H4 (cell line): ENCODE data around the gene KCNRG. TPM values are rescaled to one million over a fixed set of nuclear protein-coding genes. Genes with fewer than 3 reads are reported as not detected.
"Not testable (repeated sequence)": the region's sequence is repeated elsewhere in the genome, so short reads cannot be mapped to it uniquely, and the experiment has no call there.

Source experiments
- DNase-seq: peaks from one replicate; pipeline ENCODE4 v3.0.0-alpha.2; 2015; ENCODE audit warnings: low spot score
- total RNA-seq: library from RNA; depleted of rRNA; stranded (reverse); fragments of >200 nt; shearing (Covaris generic); gene quantifications from 2 replicates; pipeline ENCODE4 v1.2.3, GENCODE V29; 2014

Gene KCNRG
- total RNA-seq, 1 experiment from 2014 or later: not detected

- DNase-seq: no peak
Observed at GRCh38 chr13:50011461-50011860, 3.8 kb upstream of the KCNRG start.

DNA sequence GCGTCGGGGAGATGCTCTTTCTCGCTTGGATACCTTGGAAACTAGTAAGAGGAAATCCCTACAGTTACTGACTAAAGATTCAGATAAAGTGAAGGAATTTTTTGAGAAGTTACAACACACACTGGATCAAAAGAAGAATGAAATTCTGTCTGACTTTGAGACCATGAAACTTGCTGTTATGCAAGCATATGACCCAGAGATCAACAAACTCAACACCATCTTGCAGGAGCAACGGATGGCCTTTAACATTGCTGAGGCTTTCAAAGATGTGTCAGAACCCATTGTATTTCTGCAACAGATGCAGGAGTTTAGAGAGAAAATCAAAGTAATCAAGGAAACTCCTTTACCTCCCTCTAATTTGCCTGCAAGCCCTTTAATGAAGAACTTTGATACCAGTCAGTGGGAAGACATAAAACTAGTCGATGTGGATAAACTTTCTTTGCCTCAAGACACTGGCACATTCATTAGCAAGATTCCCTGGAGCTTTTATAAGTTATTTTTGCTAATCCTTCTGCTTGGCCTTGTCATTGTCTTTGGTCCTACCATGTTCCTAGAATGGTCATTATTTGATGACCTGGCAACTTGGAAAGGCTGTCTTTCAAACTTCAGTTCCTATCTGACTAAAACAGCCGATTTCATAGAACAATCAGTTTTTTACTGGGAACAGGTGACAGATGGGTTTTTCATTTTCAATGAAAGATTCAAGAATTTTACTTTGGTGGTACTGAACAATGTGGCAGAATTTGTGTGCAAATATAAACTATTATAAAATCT lies 2.7 kb upstream of the KCNRG start:
- no peak for DNase-seq

DNA sequence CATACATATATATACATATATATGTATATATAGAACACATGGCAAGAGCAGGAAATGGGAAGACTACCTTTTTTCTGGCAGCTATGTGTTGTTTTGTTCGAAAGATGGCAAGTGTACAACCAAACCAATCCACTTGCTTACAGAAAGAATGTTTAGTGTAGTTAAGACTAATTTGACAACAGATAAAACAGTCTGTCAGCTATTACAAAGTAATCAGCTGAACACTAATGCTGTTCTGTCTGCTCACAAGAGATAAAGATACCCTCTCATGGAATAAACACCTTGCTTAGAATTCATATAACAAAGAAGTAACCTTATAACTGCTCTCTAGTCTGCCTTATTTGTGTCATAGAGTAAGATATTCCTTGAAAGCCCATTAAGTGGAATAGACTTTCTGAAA lies 858 bp upstream of the KCNRG start:
- no peak for DNase-seq

- DNase-seq: no peak
Observed at GRCh38 chr13:50015750-50016149, 506 bp downstream of the KCNRG start.

- no peak for DNase-seq
Observed at GRCh38 chr13:50016444-50016843, 1.2 kb downstream of the KCNRG start.

DNA sequence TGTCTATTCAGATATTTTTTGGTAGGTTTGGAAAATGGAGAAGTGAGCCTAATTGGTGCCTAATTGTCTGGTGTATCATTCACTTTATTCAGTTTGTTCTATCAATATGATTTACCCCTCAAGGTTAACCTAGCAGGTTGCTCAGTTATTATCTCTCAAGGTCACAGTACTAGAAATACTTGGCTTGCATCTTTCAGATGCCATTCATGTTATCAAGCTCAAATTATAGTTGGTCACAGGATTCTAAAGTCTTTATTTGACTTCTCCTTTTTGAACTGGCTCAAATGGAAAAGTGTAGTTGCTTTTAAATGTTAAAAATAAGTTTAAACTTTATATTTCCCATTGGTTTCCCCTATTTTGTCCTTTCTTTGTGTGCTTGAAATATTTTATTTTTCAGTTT lies 2.6 kb downstream of the KCNRG start:
- DNase-seq: no peak

DNA sequence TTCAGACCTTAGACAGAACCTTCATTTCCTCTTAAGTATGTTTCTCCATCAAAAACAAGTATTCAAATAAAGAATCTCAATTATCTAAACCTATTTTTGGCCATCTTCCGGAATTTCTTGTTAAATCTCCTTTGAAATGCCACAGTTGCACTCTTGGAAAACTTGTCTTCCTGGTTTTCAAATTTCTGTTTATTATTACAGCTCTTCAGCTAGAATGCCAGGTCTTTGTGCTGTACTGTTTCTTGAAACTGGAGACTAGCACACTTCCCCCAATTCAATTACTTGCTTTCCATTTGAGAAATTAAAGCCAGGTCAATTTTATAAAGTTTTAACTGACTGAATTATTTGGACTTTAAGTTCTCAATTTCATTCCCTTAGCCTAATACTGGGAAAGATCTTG lies 10.2 kb downstream of the KCNRG start:
- DNase-seq: no peak

DNA sequence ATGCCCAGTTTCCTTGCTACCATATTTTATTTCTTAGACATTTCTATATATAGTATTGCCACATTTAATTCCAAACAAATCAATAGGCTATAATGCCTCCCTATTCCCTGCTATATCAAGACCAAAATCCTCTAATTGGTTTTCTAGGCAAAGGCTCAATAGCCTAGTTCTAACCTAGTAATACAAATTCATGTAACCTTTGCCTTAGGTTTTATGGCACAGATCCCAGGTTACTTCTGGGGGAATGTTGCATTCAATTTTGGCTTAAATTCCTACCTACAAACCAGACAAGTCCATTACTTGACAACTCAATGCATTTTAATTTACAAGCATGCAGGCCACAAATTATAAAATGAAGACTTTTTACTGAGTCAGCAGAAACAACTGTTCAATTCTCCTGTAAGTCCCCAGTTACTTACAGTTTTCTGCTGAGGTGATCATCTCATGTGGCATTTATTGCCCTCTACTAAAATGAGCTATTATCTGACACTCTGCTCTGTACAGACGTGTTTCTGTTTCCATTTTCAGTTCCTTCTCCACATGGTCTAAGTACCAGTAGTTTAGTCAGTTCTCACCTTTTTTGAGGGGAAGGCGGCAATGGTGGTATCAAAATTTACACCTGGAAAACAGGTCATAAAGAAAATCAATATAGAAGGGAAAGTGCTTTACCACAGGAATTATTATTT lies 11.7 kb downstream of the KCNRG start:
- DNase-seq: no peak

GRCh38 chr13:50030315-50030714 lies 15.1 kb downstream of the KCNRG start:
- DNase-seq: no peak

DNA sequence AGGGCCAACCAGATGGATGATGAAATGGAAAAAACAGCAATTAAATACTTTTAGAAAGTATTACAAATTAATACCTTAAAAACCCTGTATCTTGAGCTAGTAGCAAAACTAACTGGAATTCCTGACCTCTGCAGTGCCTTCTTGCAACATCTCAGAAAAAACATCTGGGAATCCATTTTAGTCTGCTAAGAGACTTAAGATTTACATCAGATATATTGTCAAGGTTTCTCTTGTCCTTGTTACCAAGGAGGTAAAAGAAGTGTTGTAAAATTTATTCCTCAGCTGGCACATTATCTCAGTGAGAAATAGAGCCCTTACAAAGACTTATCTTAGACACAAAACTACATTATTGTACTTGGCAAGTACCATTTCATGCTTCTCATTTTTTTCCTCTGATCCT lies 18.5 kb downstream of the KCNRG start:
- no peak for DNase-seq

DNA sequence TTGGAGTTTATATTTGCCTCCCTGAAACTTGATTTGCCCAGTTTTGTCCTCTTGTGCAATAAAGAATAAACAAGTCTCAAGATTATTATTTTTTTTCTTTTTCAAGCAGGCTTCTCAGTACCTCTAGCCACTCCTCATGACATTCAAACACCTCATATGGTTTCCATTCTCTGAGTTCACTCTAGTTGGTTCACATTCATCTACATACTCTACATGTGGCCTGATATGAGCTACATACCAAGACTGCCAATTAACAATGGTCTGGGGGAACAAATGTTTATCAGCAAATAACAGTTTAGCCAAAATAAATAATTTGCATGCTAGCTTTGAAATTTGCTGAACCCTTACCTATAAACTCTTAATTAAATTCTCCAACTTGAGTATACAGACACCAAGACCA lies 22.5 kb downstream of the KCNRG start:
- no peak for DNase-seq

GRCh38 chr13:50038266-50038665 lies 23.0 kb downstream of the KCNRG start:
- no peak for DNase-seq

DNA sequence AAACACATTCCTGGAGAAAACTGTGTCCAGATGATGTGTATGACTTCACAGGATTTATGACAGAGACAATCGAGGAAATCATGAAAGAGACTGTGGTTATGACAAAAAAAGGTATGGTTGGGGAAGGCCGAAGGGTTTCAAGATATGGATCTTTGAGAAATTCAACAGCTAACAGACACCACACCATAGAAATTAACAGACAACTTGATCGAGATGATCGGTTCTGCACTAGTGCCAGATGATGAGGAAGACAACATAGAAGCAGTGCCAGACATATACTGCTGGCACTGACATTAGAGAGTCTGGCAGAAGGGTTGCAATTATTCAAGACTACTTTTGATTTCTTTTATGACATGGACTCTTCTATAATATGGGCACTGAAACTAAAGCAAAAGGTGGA lies 37.2 kb downstream of the KCNRG start:
- DNase-seq: no peak

GRCh38 chr13:50053844-50054243 lies 38.6 kb downstream of the KCNRG start:
- DNase-seq: no peak

DNA sequence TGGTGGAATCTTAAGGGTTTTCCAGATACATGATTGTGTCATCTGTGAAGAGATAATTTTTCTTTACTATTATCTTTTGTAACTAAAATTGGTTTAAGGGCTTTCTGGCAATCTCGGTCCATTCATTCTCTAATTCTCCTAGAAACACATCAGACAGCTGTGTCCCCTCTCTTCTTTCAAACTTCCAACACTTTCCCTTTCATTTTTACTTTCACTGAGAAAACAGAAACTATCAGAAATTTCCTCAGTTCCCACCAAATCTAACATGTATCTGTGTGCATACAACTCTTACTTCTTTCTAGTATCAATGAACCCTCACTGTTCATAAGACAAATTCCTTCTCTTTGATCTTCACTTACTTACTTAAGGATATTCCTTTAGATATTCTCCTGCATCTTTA lies 40.2 kb downstream of the KCNRG start:
- no peak for DNase-seq

DNA sequence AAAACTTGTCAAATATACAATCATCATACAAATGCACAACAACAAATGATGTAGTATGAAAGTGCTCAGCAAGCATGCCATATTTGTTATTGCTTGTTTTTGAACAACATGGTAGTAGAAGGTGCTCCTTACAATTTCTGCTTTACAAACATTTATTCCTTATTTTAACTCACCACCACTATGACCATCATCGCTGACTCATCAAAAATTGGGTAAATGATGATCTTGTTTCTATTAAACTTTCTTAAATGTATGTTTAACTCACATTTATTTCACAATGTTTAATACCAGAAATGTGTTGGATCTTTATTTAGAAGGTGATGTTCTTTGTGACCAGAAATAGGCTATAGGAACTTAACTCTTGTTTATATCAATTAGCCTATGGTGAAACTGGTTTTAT lies 45.5 kb downstream of the KCNRG start:
- no peak for DNase-seq

- DNase-seq: not testable (repeated sequence)
Observed at GRCh38 chr13:50062336-50062735, 47.1 kb downstream of the KCNRG start.

GRCh38 chr13:50065712-50066111 lies 50.5 kb downstream of the KCNRG start:
- no peak for DNase-seq

DNA sequence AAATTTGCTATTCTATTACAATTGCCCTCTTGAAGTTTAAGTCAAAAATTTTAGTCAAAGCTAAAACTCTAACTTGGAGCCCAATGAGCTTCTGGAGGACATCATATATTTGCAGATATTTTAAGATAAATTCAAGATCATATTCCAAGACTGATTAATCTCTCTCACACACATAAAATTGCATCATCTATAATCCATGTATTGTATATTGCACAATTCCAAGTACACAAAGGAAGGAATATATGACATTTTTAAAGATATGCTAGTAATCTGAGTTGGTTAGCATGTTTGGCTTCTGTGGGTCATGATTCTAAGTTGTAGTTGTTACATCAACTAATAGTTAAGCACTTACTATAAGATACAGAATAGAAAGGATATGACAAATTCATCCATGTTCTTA lies 53.3 kb downstream of the KCNRG start:
- DNase-seq: no peak

DNA sequence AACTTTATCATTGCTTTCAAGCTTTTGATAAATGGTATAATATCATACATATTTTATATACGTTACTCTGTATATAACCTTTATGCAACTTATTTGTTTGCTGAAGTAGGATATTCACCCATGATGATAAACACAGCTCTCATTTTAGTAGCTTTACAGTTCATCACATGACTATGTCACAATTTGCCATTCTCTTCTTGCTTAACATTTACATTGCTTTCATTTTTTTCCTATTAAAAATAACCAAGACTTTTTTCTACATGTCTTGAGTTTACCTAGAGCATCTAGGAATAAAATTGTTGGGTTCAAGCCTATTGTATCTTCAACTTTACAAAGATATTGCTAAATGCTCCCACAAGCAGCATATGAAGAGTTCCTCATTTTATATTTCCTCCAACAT lies 54.0 kb downstream of the KCNRG start:
- DNase-seq: no peak

- no peak for DNase-seq
Observed at GRCh38 chr13:50070186-50070585, 54.9 kb downstream of the KCNRG start.
